Uterus (tissue), 4 donors: Measurements from ENCODE around the gene ASPA. TPM values are rescaled to one million over a fixed set of nuclear protein-coding genes. Genes with fewer than 3 reads are reported as not detected.
A peak's percentile ranks its signal among the peaks of the same experiment; 100 is the strongest.

Source experiments
- DNase-seq, 2 donors: peaks; one replicate each; pipeline ENCODE4 v3.0.0-alpha.2; 2019 to 2020
- H3K27ac ChIP-seq, 2 donors: fragments of 200-600 bp; sonication (generic); 1 replicate in 1 of 2; 2 replicates in 1 of 2; pipeline ENCODE4 v1.5.1; 2016 to 2018
- H3K27me3 ChIP-seq, 2 donors: fragments of 200-600 bp; sonication (generic); one replicate each; pipeline ENCODE4 v1.5.1; 2018 to 2019; ENCODE audit warnings: control low read depth in 1 of 2
- H3K36me3 ChIP-seq, 2 donors: fragments of 200-600 bp; sonication (generic); one replicate each; pipeline ENCODE4 v1.5.1; 2019; ENCODE audit warnings: control low read depth in 1 of 2
- H3K4me1 ChIP-seq, 2 donors: fragments of 200-600 bp; sonication (generic); one replicate each; pipeline ENCODE4 v1.5.1; 2018 to 2019; ENCODE audit warnings: control low read depth in 1 of 2
- H3K4me3 ChIP-seq, 2 donors: fragments of 200-600 bp; sonication (generic); 1 replicate in 1 of 2; 2 replicates in 1 of 2; pipeline ENCODE4 v1.5.1; 2018 to 2019; ENCODE audit warnings: mild to moderate bottlenecking in 1 of 2
- H3K9me3 ChIP-seq, 2 donors: fragments of 200-600 bp; sonication (generic); one replicate each; pipeline ENCODE4 v1.5.1; 2019; ENCODE audit warnings: control low read depth in 1 of 2
- CTCF ChIP-seq, 4 experiments: fragments of 200-600 bp in 2 of 4; fragments of 450-650 bp in 2 of 4; sonication (generic) in 2 of 4; IDR thresholded peaks; one replicate each; pipeline ENCODE4 v1.5.1; 2016 to 2019; ENCODE audit warnings: antibody characterized with exemption in 4 of 4, mild to moderate bottlenecking in 2 of 4, moderate library complexity in 1 of 4
- POLR2A ChIP-seq, 2 donors: fragments of 450-650 bp; IDR thresholded peaks; one replicate each; pipeline ENCODE4 v1.6.1; 2016; ENCODE audit warnings: antibody characterized with exemption in 2 of 2, mild to moderate bottlenecking in 1 of 2, moderate library complexity in 1 of 2
- intact Hi-C: fragments of 100-400 bp; cut with DNase I; formaldehyde crosslinking; loops from one replicate; pipeline ENCODE4 v1.15.1; 2023; ENCODE audit warnings: low total_unique reads
- total RNA-seq, 4 donors: library from RNA; depleted of rRNA in 3 of 4; stranded (reverse); fragments of >200 nt in 3 of 4; gene quantifications; one replicate each; pipeline versions ENCODE4 v1.1.0 to v1.2.4, GENCODE V29; 2014 to 2023
- donor health status: DM: yes; HTN: yes; CAD: no.

ASPA gene
- total RNA-seq, 4 donors from 2014 or later: 1.3 to 19.4 (median 12.1) TPM

- Histone ChIP-seq H3K9me3 (no peaks in the 10 kb centered on the region), H3K36me3 (no peaks in the 10 kb centered on the region), H3K27ac (no peak overlapping the region), H3K4me3 (no peak overlapping the region), H3K27me3 (no peaks in the 10 kb centered on the region), H3K4me1 (no peaks in the 10 kb centered on the region)
- intact Hi-C loops: no loop called here
- no peak for TF ChIP-seq CTCF (IDR thresholded peaks at IDR 0.05)
- no peak for TF ChIP-seq POLR2A (IDR thresholded peaks at IDR 0.05)
- DNase-seq: no peak
Observed at GRCh38 chr17:3506054-3506453, 30.3 kb downstream of the ASPA start.

- Histone ChIP-seq H3K27ac (no peak overlapping the region), H3K36me3 (no peaks in the 10 kb centered on the region), H3K9me3 (no peaks in the 10 kb centered on the region), H3K27me3 (no peaks in the 10 kb centered on the region), H3K4me1 (no peaks in the 10 kb centered on the region), H3K4me3 (no peak overlapping the region)
- TF ChIP-seq POLR2A (IDR thresholded peaks at IDR 0.05) (no peak), CTCF (IDR thresholded peaks at IDR 0.05) (no peak)
- intact Hi-C loops: no loop called here
- no peak for DNase-seq
Observed at GRCh38 chr17:3507071-3507470, 31.3 kb downstream of the ASPA start.

GRCh38 chr17:3507869-3508268 is 32.1 kb downstream of the ASPA start:
- intact Hi-C loops: no loop called here
- no peaks in the 10 kb centered on the region for H3K9me3 ChIP-seq
- no peak for TF ChIP-seq POLR2A (IDR thresholded peaks at IDR 0.05)
- no peak for TF ChIP-seq CTCF (IDR thresholded peaks at IDR 0.05)
- H3K36me3 ChIP-seq: no peaks in the 10 kb centered on the region
- H3K27ac ChIP-seq: no peak overlapping the region
- no peak for DNase-seq
- no peaks in the 10 kb centered on the region for H3K4me1 ChIP-seq
- H3K4me3 ChIP-seq: no peak overlapping the region
- no peaks in the 10 kb centered on the region for H3K27me3 ChIP-seq

- Histone ChIP-seq H3K9me3 (no peaks in the 10 kb centered on the region), H3K27ac (no peak overlapping the region), H3K4me1 (peaks cover 0 to 5% of the 10 kb centered on the region in 2 donors), H3K4me3 (no peak overlapping the region), H3K36me3 (no peaks in the 10 kb centered on the region), H3K27me3 (no peaks in the 10 kb centered on the region)
- DNase-seq: no peak
- TF ChIP-seq POLR2A (IDR thresholded peaks at IDR 0.05) (no peak), CTCF (IDR thresholded peaks at IDR 0.05) (no peak)
- intact Hi-C loops: no loop called here
Observed at GRCh38 chr17:3510090-3510489, 34.3 kb downstream of the ASPA start.

GRCh38 chr17:3511852-3512504 is 36.2 kb downstream of the ASPA start:
- intact Hi-C loops: no loop called here
- no peaks in the 10 kb centered on the region for H3K36me3 ChIP-seq
- peak overlapping the region; percentile 66 to 75 for H3K27ac ChIP-seq
- DNase-seq: no peak
- H3K4me1 ChIP-seq: peaks cover 0 to 5% of the 10 kb centered on the region in 2 donors
- no peak overlapping the region for H3K4me3 ChIP-seq
- no peaks in the 10 kb centered on the region for H3K27me3 ChIP-seq
- TF ChIP-seq POLR2A (IDR thresholded peaks at IDR 0.05) (no peak), CTCF (IDR thresholded peaks at IDR 0.05) (no peak)
- no peaks in the 10 kb centered on the region for H3K9me3 ChIP-seq
